K562 (cell line): ENCODE data around the gene AQP9. TPM values are rescaled to one million over a fixed set of nuclear protein-coding genes. Genes with fewer than 3 reads are reported as not detected.

ENCODE experiments used
- ASH1L ChIP-seq: fragments of 450-650 bp; IDR thresholded peaks from 2 replicates; pipeline ENCODE4 v1.6.1; 2018; ENCODE audit warnings: borderline replicate concordance, mild to moderate bottlenecking, low read depth; ENCODE audit not compliant: partially characterized antibody
- BACH1 ChIP-seq: fragments of 200-800 bp; sonication (Bioruptor generic); IDR thresholded peaks from 2 replicates; pipeline ENCODE4 v1.6.1; 2016; ENCODE audit warnings: missing genetic modification characterization, missing compliant biosample characterization
- DACH1 ChIP-seq: fragments of 450-650 bp; IDR thresholded peaks from 2 replicates; pipeline ENCODE4 v1.6.1; 2018; ENCODE audit not compliant: partially characterized antibody
- FUS ChIP-seq: fragments of 200-400 bp; formaldehyde crosslinking; optimal IDR thresholded peaks from 2 replicates; pipeline ENCODE3; 2017; ENCODE audit warnings: low read depth, low read length
- MTF1 ChIP-seq: fragments of 250-450 bp; sonication (Bioruptor Pico); IDR thresholded peaks from 2 replicates; pipeline ENCODE4 v1.9.0; 2021; ENCODE audit warnings: moderate library complexity, mild to moderate bottlenecking, inconsistent platforms, borderline replicate concordance
- NCOA2 ChIP-seq, 2 experiments: fragments of 450-650 bp; IDR thresholded peaks; 2 replicates each; pipeline ENCODE4 v1.6.1; 2018; ENCODE audit warnings: mild to moderate bottlenecking in 2 of 2, moderate library complexity in 1 of 2; ENCODE audit not compliant: partially characterized antibody in 2 of 2
- RBBP5 ChIP-seq: fragments of 200-600 bp; sonication (generic); IDR thresholded peaks from 2 replicates; pipeline ENCODE4 v1.6.1; 2012; ENCODE audit warnings: borderline replicate concordance, mild to moderate bottlenecking, low read length, control low read depth, inconsistent platforms; ENCODE audit not compliant: insufficient read depth, poor library complexity, severe bottlenecking
- polyA plus RNA-seq, 8 experiments: library from polyadenylated mRNA; depleted of rRNA in 4 of 8; stranded (reverse) in 5 of 8; unstranded in 3 of 8; fragments of >200 nt; fragmentation: Nextera tagmentation in 2 of 8; fragmentation: Illumina TruSeq in 1 of 8; extraction: Ambion mirVana in 2 of 8; extraction: Trizol in 1 of 8; gene quantifications; 2 replicates each; pipeline versions ENCODE4 v1.2.1 to v1.2.3, GENCODE V29; 2011 to 2014; ENCODE audit warnings: inconsistent platforms in 1 of 8, missing spikeins in 1 of 8
- total RNA-seq, 7 experiments: library from RNA; depleted of rRNA in 6 of 7; stranded (reverse); fragments of >200 nt in 6 of 7; fragmentation: Illumina TruSeq in 2 of 7; extraction: Trizol in 2 of 7; gene quantifications; 2 replicates each; pipeline versions ENCODE4 v1.2.1 to v1.2.3, GENCODE V29; 2011 to 2021; ENCODE audit warnings: low replicate concordance in 1 of 7
- TF ChIP-seq, protein P1 (sequence below): fragments of 250-450 bp; sonication (Bioruptor Pico); IDR thresholded peaks from 2 replicates; pipeline ENCODE4 v1.5.1; 2021; ENCODE audit warnings: mild to moderate bottlenecking
- TF ChIP-seq, protein P2 (sequence below): fragments of 250-450 bp; sonication (Bioruptor Pico); IDR thresholded peaks from 2 replicates; pipeline ENCODE4 v1.4.0; 2020; ENCODE audit warnings: borderline replicate concordance
- TF ChIP-seq, protein P3 (sequence below): fragments of 200-600 bp; sonication (generic); IDR thresholded peaks from one replicate; pipeline ENCODE4 v1.6.1; 2012; ENCODE audit warnings: mild to moderate bottlenecking, low read depth, low read length, inconsistent platforms
- TF ChIP-seq, protein P4 (sequence below): fragments of 450-650 bp; formaldehyde crosslinking; IDR thresholded peaks from 2 replicates; pipeline ENCODE4 v1.4.0; 2020; ENCODE audit warnings: mild to moderate bottlenecking, moderate library complexity

AQP9 gene
- total and polyA plus RNA-seq, 9 of the 15 experiments (the other 6 are each of a cell fraction or from before 2014, with no cell fraction given): 0.04 to 0.33 (median 0.07) TPM; not detected in 4

DNA sequence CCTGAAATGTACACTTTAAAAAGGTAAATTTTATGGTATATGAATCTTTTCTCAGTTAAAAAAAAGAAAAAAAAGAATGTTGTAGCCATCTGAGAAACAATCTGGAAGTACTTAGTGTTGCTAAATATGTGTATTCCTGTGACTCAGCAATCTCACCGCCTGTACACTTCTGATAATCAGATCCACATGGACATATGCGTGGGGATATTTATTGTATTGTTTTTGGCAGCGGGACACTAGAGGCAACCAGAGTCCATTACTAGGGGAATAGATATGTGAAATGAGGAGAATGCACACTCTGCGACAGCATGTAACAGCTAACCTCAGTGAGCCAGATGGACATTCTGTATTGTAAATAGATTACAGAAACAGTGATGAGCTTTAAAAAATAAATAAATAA is 65.4 kb downstream of the AQP9 start (continued):
- TF ChIP-seq FUS (no peak), RBBP5 (no peak), MTF1 (CRISPR knock-in tag) (no peak), BACH1 (tag) (peak; percentile 81), ASH1L (no peak), DACH1 (peak; percentile 30), NCOA2 (IDR thresholded peaks at IDR 0.05; ENCODE audit: partially characterized antibody in 2 of 2) (peak in 1 of 2 experiments; percentile 75)
- TF ChIP-seq, protein P1, sequence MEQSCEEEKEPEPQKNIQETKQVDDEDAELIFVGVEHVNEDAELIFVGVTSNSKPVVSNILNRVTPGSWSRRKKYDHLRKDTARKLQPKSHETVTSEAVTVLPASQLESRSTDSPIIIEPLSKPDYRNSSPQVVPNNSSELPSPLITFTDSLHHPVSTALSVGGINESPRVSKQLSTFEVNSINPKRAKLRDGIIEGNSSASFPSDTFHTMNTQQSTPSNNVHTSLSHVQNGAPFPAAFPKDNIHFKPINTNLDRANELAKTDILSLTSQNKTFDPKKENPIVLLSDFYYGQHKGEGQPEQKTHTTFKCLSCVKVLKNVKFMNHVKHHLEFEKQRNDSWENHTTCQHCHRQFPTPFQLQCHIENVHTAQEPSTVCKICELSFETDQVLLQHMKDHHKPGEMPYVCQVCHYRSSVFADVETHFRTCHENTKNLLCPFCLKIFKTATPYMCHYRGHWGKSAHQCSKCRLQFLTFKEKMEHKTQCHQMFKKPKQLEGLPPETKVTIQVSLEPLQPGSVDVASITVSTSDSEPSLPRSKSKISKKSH (CRISPR knock-in tag): no peak
- TF ChIP-seq, protein P2, sequence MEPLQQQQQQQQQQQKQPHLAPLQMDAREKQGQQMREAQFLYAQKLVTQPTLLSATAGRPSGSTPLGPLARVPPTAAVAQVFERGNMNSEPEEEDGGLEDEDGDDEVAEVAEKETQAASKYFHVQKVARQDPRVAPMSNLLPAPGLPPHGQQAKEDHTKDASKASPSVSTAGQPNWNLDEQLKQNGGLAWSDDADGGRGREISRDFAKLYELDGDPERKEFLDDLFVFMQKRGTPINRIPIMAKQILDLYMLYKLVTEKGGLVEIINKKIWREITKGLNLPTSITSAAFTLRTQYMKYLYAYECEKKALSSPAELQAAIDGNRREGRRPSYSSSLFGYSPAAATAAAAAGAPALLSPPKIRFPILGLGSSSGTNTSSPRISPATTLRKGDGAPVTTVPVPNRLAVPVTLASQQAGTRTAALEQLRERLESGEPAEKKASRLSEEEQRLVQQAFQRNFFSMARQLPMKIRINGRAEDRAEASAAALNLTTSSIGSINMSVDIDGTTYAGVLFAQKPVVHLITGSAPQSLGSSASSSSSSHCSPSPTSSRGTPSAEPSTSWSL (CRISPR knock-in tag): no peak
- TF ChIP-seq, protein P3, sequence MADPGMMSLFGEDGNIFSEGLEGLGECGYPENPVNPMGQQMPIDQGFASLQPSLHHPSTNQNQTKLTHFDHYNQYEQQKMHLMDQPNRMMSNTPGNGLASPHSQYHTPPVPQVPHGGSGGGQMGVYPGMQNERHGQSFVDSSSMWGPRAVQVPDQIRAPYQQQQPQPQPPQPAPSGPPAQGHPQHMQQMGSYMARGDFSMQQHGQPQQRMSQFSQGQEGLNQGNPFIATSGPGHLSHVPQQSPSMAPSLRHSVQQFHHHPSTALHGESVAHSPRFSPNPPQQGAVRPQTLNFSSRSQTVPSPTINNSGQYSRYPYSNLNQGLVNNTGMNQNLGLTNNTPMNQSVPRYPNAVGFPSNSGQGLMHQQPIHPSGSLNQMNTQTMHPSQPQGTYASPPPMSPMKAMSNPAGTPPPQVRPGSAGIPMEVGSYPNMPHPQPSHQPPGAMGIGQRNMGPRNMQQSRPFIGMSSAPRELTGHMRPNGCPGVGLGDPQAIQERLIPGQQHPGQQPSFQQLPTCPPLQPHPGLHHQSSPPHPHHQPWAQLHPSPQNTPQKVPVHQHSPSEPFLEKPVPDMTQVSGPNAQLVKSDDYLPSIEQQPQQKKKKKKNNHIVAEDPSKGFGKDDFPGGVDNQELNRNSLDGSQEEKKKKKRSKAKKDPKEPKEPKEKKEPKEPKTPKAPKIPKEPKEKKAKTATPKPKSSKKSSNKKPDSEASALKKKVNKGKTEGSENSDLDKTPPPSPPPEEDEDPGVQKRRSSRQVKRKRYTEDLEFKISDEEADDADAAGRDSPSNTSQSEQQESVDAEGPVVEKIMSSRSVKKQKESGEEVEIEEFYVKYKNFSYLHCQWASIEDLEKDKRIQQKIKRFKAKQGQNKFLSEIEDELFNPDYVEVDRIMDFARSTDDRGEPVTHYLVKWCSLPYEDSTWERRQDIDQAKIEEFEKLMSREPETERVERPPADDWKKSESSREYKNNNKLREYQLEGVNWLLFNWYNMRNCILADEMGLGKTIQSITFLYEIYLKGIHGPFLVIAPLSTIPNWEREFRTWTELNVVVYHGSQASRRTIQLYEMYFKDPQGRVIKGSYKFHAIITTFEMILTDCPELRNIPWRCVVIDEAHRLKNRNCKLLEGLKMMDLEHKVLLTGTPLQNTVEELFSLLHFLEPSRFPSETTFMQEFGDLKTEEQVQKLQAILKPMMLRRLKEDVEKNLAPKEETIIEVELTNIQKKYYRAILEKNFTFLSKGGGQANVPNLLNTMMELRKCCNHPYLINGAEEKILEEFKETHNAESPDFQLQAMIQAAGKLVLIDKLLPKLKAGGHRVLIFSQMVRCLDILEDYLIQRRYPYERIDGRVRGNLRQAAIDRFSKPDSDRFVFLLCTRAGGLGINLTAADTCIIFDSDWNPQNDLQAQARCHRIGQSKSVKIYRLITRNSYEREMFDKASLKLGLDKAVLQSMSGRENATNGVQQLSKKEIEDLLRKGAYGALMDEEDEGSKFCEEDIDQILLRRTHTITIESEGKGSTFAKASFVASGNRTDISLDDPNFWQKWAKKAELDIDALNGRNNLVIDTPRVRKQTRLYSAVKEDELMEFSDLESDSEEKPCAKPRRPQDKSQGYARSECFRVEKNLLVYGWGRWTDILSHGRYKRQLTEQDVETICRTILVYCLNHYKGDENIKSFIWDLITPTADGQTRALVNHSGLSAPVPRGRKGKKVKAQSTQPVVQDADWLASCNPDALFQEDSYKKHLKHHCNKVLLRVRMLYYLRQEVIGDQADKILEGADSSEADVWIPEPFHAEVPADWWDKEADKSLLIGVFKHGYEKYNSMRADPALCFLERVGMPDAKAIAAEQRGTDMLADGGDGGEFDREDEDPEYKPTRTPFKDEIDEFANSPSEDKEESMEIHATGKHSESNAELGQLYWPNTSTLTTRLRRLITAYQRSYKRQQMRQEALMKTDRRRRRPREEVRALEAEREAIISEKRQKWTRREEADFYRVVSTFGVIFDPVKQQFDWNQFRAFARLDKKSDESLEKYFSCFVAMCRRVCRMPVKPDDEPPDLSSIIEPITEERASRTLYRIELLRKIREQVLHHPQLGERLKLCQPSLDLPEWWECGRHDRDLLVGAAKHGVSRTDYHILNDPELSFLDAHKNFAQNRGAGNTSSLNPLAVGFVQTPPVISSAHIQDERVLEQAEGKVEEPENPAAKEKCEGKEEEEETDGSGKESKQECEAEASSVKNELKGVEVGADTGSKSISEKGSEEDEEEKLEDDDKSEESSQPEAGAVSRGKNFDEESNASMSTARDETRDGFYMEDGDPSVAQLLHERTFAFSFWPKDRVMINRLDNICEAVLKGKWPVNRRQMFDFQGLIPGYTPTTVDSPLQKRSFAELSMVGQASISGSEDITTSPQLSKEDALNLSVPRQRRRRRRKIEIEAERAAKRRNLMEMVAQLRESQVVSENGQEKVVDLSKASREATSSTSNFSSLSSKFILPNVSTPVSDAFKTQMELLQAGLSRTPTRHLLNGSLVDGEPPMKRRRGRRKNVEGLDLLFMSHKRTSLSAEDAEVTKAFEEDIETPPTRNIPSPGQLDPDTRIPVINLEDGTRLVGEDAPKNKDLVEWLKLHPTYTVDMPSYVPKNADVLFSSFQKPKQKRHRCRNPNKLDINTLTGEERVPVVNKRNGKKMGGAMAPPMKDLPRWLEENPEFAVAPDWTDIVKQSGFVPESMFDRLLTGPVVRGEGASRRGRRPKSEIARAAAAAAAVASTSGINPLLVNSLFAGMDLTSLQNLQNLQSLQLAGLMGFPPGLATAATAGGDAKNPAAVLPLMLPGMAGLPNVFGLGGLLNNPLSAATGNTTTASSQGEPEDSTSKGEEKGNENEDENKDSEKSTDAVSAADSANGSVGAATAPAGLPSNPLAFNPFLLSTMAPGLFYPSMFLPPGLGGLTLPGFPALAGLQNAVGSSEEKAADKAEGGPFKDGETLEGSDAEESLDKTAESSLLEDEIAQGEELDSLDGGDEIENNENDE: no peak
- TF ChIP-seq, protein P4, sequence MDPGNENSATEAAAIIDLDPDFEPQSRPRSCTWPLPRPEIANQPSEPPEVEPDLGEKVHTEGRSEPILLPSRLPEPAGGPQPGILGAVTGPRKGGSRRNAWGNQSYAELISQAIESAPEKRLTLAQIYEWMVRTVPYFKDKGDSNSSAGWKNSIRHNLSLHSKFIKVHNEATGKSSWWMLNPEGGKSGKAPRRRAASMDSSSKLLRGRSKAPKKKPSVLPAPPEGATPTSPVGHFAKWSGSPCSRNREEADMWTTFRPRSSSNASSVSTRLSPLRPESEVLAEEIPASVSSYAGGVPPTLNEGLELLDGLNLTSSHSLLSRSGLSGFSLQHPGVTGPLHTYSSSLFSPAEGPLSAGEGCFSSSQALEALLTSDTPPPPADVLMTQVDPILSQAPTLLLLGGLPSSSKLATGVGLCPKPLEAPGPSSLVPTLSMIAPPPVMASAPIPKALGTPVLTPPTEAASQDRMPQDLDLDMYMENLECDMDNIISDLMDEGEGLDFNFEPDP (CRISPR knock-in tag): no peak
